H9 (cell line): ENCODE data around the gene RRAD. TPM values are rescaled to one million over a fixed set of nuclear protein-coding genes. Genes with fewer than 3 reads are reported as not detected.

Experiments
- DNase-seq: peaks from one replicate; pipeline ENCODE4 v3.0.0-alpha.2; 2017
- H2AFZ ChIP-seq: one replicate; pipeline ENCODE4 v1.6.1; 2013; ENCODE audit warnings: mild to moderate bottlenecking, low read length, control low read depth, moderate library complexity
- H2AK5ac ChIP-seq: 2 replicates; pipeline ENCODE4 v1.6.1; 2013; ENCODE audit warnings: low read length, control low read depth, mixed read lengths; ENCODE audit not compliant: insufficient read length
- H2BK120ac ChIP-seq: one replicate; pipeline ENCODE4 v1.6.1; 2013; ENCODE audit warnings: low read depth, mild to moderate bottlenecking, low read length, control low read depth, inconsistent platforms; ENCODE audit not compliant: poor library complexity, severe bottlenecking
- H2BK12ac ChIP-seq: 2 replicates; pipeline ENCODE4 v1.6.1; 2013; ENCODE audit warnings: low read length, control low read depth, mixed read lengths, low read depth; ENCODE audit not compliant: insufficient read length
- H2BK15ac ChIP-seq: 2 replicates; pipeline ENCODE4 v1.6.1; 2013; ENCODE audit warnings: low read depth, low read length, control low read depth
- H2BK20ac ChIP-seq: one replicate; pipeline ENCODE4 v1.6.1; 2013; ENCODE audit warnings: low read depth, mild to moderate bottlenecking, low read length, control low read depth, inconsistent platforms; ENCODE audit not compliant: poor library complexity, severe bottlenecking
- H2BK5ac ChIP-seq: 2 replicates; pipeline ENCODE4 v1.6.1; 2013; ENCODE audit warnings: low read length, control low read depth, mixed read lengths; ENCODE audit not compliant: insufficient read length
- H3K14ac ChIP-seq: 2 replicates; pipeline ENCODE4 v1.6.1; 2013; ENCODE audit warnings: low read length, control low read depth; ENCODE audit not compliant: insufficient read depth
- H3K18ac ChIP-seq: 2 replicates; pipeline ENCODE4 v1.6.1; 2013; ENCODE audit warnings: low read depth, mild to moderate bottlenecking, mixed read lengths, low read length, control low read depth; ENCODE audit not compliant: insufficient read length
- H3K23ac ChIP-seq: 2 replicates; pipeline ENCODE4 v1.6.1; 2013; ENCODE audit warnings: low read length, control low read depth, mixed read lengths, low read depth; ENCODE audit not compliant: insufficient read length
- H3K23me2 ChIP-seq: 2 replicates; pipeline ENCODE4 v1.6.1; 2013; ENCODE audit warnings: low read depth, mild to moderate bottlenecking, mixed read lengths, low read length, control low read depth; ENCODE audit not compliant: insufficient read length, poor library complexity, severe bottlenecking
- H3K27ac ChIP-seq: 2 replicates; pipeline ENCODE4 v1.5.1; 2013; ENCODE audit warnings: low read length, control low read depth, mixed read lengths, low read depth; ENCODE audit not compliant: insufficient read length
- H3K27me3 ChIP-seq: 2 replicates; pipeline ENCODE4 v1.6.1; 2013; ENCODE audit warnings: low read length, control low read depth, inconsistent platforms; ENCODE audit not compliant: insufficient read depth
- H3K4ac ChIP-seq: 2 replicates; pipeline ENCODE4 v1.6.1; 2013; ENCODE audit warnings: low read depth, mild to moderate bottlenecking, control low read depth, inconsistent platforms, low read length, moderate library complexity
- H3K4me1 ChIP-seq: 2 replicates; pipeline ENCODE4 v1.6.1; 2013; ENCODE audit warnings: low read length, control low read depth, inconsistent platforms; ENCODE audit not compliant: insufficient read depth
- H3K4me2 ChIP-seq: 2 replicates; pipeline ENCODE4 v1.6.1; 2013; ENCODE audit warnings: low read length, control low read depth, mixed read lengths; ENCODE audit not compliant: insufficient read length, insufficient read depth
- H3K56ac ChIP-seq: 2 replicates; pipeline ENCODE4 v1.6.1; 2013; ENCODE audit warnings: low read depth, mild to moderate bottlenecking, mixed read lengths, low read length, control low read depth; ENCODE audit not compliant: insufficient read length
- H3K79me1 ChIP-seq: 2 replicates; pipeline ENCODE4 v1.6.1; 2013; ENCODE audit warnings: low read depth, mild to moderate bottlenecking, moderate library complexity, low read length, control low read depth, inconsistent platforms; ENCODE audit not compliant: insufficient read depth, poor library complexity, severe bottlenecking
- H3K79me2 ChIP-seq: 2 replicates; pipeline ENCODE4 v1.6.1; 2013; ENCODE audit warnings: low read length, control low read depth, inconsistent platforms; ENCODE audit not compliant: insufficient read depth
- H3K9ac ChIP-seq: 2 replicates; pipeline ENCODE4 v1.6.1; 2013; ENCODE audit warnings: low read length, control low read depth, mixed read lengths; ENCODE audit not compliant: insufficient read length; ENCODE audit errors: extremely low read depth
- H3K9me3 ChIP-seq: one replicate; pipeline ENCODE4 v1.6.1; 2013; ENCODE audit warnings: low read depth, low read length, inconsistent platforms; ENCODE audit not compliant: control insufficient read depth
- H3T11ph ChIP-seq: one replicate; pipeline ENCODE4 v1.6.1; 2013; ENCODE audit warnings: mild to moderate bottlenecking, low read length, control low read depth, inconsistent platforms
- H4K20me1 ChIP-seq: one replicate; pipeline ENCODE4 v1.6.1; 2013; ENCODE audit not compliant: control insufficient read depth, insufficient read length, insufficient read depth
- H4K5ac ChIP-seq: 2 replicates; pipeline ENCODE4 v1.6.1; 2013; ENCODE audit warnings: low read depth, mild to moderate bottlenecking, mixed read lengths, low read length, control low read depth; ENCODE audit not compliant: insufficient read length
- H4K8ac ChIP-seq: replicated peaks from 2 replicates; pipeline ENCODE4 v1.6.1; 2013; ENCODE audit warnings: low read length, control low read depth, mixed read lengths, low read depth; ENCODE audit not compliant: insufficient read length
- H4K91ac ChIP-seq: 2 replicates; pipeline ENCODE4 v1.6.1; 2013; ENCODE audit warnings: low read depth, mild to moderate bottlenecking, moderate library complexity, mixed read lengths, low read length, control low read depth; ENCODE audit not compliant: insufficient read length
- H3K27ac Mint-ChIP-seq, 3 experiments: 2 replicates in 2 of 3; 3 replicates in 1 of 3; pipeline ENCODE4 v1.8.0; 2020 to 2021; ENCODE audit warnings: mixed read lengths in 3 of 3, mild to moderate bottlenecking in 1 of 3, moderate library complexity in 1 of 3
- H3K27me3 Mint-ChIP-seq: 2 replicates; pipeline ENCODE4 v1.8.0; 2021; ENCODE audit warnings: low read depth, mild to moderate bottlenecking, moderate library complexity, mixed read lengths
- H3K36me3 Mint-ChIP-seq, 3 experiments: 2 replicates in 2 of 3; 3 replicates in 1 of 3; pipeline ENCODE4 v1.8.0; 2020 to 2021; ENCODE audit warnings: low read depth in 3 of 3, mixed read lengths in 3 of 3; ENCODE audit not compliant: insufficient read depth in 1 of 3
- H3K4me1 Mint-ChIP-seq, 2 experiments: 2 replicates each; pipeline ENCODE4 v1.8.0; 2020; ENCODE audit warnings: mixed read lengths in 2 of 2
- H3K4me3 Mint-ChIP-seq, 2 experiments: 2 replicates in 1 of 2; 3 replicates in 1 of 2; pipeline ENCODE4 v1.8.0; 2020 to 2021; ENCODE audit warnings: mild to moderate bottlenecking in 2 of 2, mixed read lengths in 2 of 2, moderate library complexity in 1 of 2
- H3K9me3 Mint-ChIP-seq, 2 experiments: 2 replicates in 1 of 2; 3 replicates in 1 of 2; pipeline ENCODE4 v1.8.0; 2020; ENCODE audit warnings: mild to moderate bottlenecking in 2 of 2, mixed read lengths in 2 of 2, moderate library complexity in 1 of 2
- WGBS: extraction: QIAGEN DNeasy Blood & Tissue Kit; methylation state at CpG from one replicate; pipeline ENCODE4 v1.1.7; 2013; ENCODE audit warnings: missing lambda C conversion rate, low lambda C conversion rate, mixed read lengths; ENCODE audit not compliant: insufficient read length; ENCODE audit errors: extremely low coverage; 5-methylcytosine and 5-hydroxymethylcytosine counted together
- total RNA-seq: library from RNA; stranded (reverse); gene quantifications from 2 replicates; pipeline ENCODE4 v1.2.1, GENCODE V29; 2021
- TF ChIP-seq, protein P1 (sequence below): fragments of 200-600 bp; sonication (generic); conservative IDR thresholded peaks from 3 replicates; pipeline ENCODE4 v1.8.0; 2021; ENCODE audit warnings: antibody characterized with exemption, mild to moderate bottlenecking

The RRAD gene
- total RNA-seq, 1 experiment from 2014 or later, result 0.72 TPM

DNA sequence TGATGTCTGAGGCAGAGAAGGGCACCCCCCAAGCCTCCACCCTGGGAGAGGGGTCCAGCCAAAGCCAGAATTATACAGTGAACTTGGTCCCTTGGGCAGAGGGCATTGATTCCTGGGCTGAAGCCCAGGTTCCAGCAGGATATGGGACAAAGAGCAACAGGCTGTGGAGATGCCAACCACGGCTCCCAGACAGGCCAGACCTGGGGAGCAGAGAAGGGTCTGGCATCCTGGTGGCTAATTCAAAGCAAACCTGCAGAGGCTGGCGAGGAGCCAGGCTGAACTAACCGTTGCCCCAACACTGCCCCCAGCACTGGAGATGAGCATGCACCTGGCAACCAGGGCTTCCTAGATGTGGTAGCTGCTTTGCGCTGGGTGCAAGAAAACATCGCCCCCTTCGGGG is 38.7 kb upstream of the RRAD start:
- H3K9me3 ChIP-seq, result no peaks in the 10 kb centered on the region
- H3K4me2 ChIP-seq, result no peak overlapping the region
- H2AK5ac ChIP-seq, result no peak overlapping the region
- no CpG with 5 or more reads among the region's 6 CpGs for WGBS
- peaks cover 4 to 15% of the 10 kb centered on the region in 2 experiments for H3K4me1 Mint-ChIP-seq
- no peak overlapping the region for H3K4me3 Mint-ChIP-seq
- no peaks in the 10 kb centered on the region; a peak in 1 of 7 replicates for H3K36me3 Mint-ChIP-seq
- no peaks in the 10 kb centered on the region for H4K20me1 ChIP-seq
- no peak for DNase-seq
- H4K91ac ChIP-seq, result no peak overlapping the region
- H3K18ac ChIP-seq, result no peak overlapping the region
- peaks cover 9% of the 10 kb centered on the region for H3K27me3 Mint-ChIP-seq
- no peak overlapping the region for H3K23ac ChIP-seq
- no peak overlapping the region for H3K27ac ChIP-seq
- H3K79me2 ChIP-seq, result no peaks in the 10 kb centered on the region
- H3K4ac ChIP-seq, result no peak overlapping the region
- H4K5ac ChIP-seq, result no peak overlapping the region
- H2BK5ac ChIP-seq, result no peak overlapping the region
- no peak overlapping the region for H2BK20ac ChIP-seq
- H3K14ac ChIP-seq, result no peak overlapping the region
- H3K9ac ChIP-seq, result no peak overlapping the region
- no peaks in the 10 kb centered on the region for H3K27me3 ChIP-seq
- H2BK12ac ChIP-seq, result no peak overlapping the region
- no peaks in the 10 kb centered on the region for H3K9me3 Mint-ChIP-seq
- no peak overlapping the region for H3K27ac Mint-ChIP-seq
- TF ChIP-seq, protein P1, sequence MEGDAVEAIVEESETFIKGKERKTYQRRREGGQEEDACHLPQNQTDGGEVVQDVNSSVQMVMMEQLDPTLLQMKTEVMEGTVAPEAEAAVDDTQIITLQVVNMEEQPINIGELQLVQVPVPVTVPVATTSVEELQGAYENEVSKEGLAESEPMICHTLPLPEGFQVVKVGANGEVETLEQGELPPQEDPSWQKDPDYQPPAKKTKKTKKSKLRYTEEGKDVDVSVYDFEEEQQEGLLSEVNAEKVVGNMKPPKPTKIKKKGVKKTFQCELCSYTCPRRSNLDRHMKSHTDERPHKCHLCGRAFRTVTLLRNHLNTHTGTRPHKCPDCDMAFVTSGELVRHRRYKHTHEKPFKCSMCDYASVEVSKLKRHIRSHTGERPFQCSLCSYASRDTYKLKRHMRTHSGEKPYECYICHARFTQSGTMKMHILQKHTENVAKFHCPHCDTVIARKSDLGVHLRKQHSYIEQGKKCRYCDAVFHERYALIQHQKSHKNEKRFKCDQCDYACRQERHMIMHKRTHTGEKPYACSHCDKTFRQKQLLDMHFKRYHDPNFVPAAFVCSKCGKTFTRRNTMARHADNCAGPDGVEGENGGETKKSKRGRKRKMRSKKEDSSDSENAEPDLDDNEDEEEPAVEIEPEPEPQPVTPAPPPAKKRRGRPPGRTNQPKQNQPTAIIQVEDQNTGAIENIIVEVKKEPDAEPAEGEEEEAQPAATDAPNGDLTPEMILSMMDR, result no peak
- no peaks in the 10 kb centered on the region for H3K79me1 ChIP-seq
- no peak overlapping the region for H2BK15ac ChIP-seq
- H3K56ac ChIP-seq, result no peak overlapping the region
- no peaks in the 10 kb centered on the region for H3K4me1 ChIP-seq
- no peak overlapping the region for H3T11ph ChIP-seq
- H2AFZ ChIP-seq, result no peak overlapping the region
- no peaks in the 10 kb centered on the region for H3K23me2 ChIP-seq
- no peak overlapping the region for H2BK120ac ChIP-seq
- no peak overlapping the region for H4K8ac ChIP-seq
